Prostate gland (tissue), 2 donors: ENCODE measurements around the gene BCL7B. TPM values are rescaled to one million over a fixed set of nuclear protein-coding genes. Genes with fewer than 3 reads are reported as not detected.
"Not testable (repeated sequence)": the region's sequence is repeated elsewhere in the genome, so short reads cannot be mapped to it uniquely, and the experiment has no call there.

ENCODE experiments used
- DNase-seq: peaks from one replicate; pipeline ENCODE4 v3.0.0-alpha.2; 2019; ENCODE audit warnings: low spot score
- H3K27ac ChIP-seq, 2 donors: fragments of 200-600 bp; sonication (generic); 2 replicates each; pipeline ENCODE4 v1.5.1; 2017 to 2019
- H3K27me3 ChIP-seq: fragments of 200-600 bp; sonication (generic); replicated peaks from 2 replicates; pipeline ENCODE4 v1.5.1; 2019; ENCODE audit not compliant: insufficient read depth
- H3K36me3 ChIP-seq, 2 donors: fragments of 200-600 bp; sonication (generic); 1 replicate in 1 of 2; 2 replicates in 1 of 2; pipeline versions ENCODE4 v1.5.1 to v1.8.1; 2017 to 2019
- H3K4me1 ChIP-seq: fragments of 200-600 bp; sonication (generic); replicated peaks from 2 replicates; pipeline ENCODE4 v1.5.1; 2019
- H3K4me3 ChIP-seq, 2 donors: fragments of 200-600 bp; sonication (generic); 2 replicates each; pipeline ENCODE4 v1.5.1; 2017 to 2019
- H3K9me3 ChIP-seq: fragments of 200-600 bp; sonication (generic); 2 replicates; pipeline ENCODE4 v1.5.1; 2017
- POLR2A ChIP-seq: fragments of 450-650 bp; IDR thresholded peaks from one replicate; pipeline ENCODE4 v1.6.1; 2016; ENCODE audit warnings: antibody characterized with exemption, mild to moderate bottlenecking
- POLR2AphosphoS5 ChIP-seq: sonication (generic); formaldehyde crosslinking; IDR thresholded peaks from one replicate; pipeline ENCODE4 v1.6.1; 2017; ENCODE audit warnings: antibody characterized with exemption
- WGBS: methylation state at CpG from one replicate; pipeline ENCODE4 v1.1.5; 2018; 5-methylcytosine and 5-hydroxymethylcytosine counted together
- intact Hi-C: fragments of 100-400 bp; cut with DNase I; formaldehyde crosslinking; loops from one replicate; pipeline ENCODE4 v1.14.2; 2022
- total RNA-seq, 2 donors: library from RNA; depleted of rRNA; stranded (reverse); fragments of >200 nt; gene quantifications; one replicate each; pipeline ENCODE4 v1.1.0, GENCODE V29; 2016
- TF ChIP-seq, protein P1 (sequence below), 4 experiments: fragments of 200-600 bp in 2 of 4; fragments of 450-650 bp in 2 of 4; sonication (generic) in 2 of 4; IDR thresholded peaks; 1 replicate in 3 of 4; 2 replicates in 1 of 4; pipeline ENCODE4 v1.5.1; 2016 to 2019; ENCODE audit warnings: antibody characterized with exemption in 4 of 4, mild to moderate bottlenecking in 2 of 4, moderate library complexity in 2 of 4

The BCL7B gene
- total RNA-seq, 2 donors from 2014 or later: 78.7 to 105 TPM

DNA sequence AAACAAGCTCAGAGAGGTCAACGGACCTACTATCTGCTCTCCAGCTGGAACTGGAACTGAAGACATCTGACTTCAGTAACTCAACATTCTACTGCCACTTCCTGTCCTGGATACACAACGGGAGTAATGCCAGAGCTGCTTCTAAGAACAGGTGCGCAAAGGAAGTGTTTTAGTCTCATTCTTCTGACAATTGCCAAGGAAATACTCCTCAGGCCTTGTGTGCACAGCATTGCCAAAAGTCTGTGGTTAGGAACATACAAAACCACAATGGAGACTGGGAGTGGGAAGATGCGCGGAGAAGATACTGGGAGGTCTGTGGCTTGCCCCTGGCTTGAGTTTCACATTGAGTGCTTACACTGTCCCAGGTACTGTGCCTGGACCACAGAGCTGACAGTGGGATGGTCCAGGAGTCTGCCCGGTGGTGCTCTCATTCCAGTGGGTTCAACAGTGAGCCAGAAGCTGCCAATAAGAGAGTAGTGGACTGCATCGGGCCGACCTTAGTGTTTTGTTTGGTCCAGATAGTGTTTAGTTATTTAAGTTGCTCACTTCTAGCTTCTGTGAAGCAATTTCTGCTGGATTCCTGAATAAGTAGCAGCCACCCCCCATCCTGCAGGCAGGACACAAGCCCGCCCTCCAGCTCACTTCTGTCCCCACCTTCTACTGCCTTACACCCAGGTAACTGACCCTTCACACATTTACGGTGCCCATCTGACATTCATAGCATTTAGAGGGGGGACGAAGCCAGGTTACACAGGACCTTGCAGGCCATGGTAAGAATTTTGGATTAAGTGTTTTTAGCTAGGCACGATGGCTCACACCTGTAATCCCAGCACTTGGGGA, 10.6 kb upstream of the BCL7B start:
- TF ChIP-seq POLR2A (no peak), POLR2AphosphoS5 (no peak)
- TF ChIP-seq, protein P1, sequence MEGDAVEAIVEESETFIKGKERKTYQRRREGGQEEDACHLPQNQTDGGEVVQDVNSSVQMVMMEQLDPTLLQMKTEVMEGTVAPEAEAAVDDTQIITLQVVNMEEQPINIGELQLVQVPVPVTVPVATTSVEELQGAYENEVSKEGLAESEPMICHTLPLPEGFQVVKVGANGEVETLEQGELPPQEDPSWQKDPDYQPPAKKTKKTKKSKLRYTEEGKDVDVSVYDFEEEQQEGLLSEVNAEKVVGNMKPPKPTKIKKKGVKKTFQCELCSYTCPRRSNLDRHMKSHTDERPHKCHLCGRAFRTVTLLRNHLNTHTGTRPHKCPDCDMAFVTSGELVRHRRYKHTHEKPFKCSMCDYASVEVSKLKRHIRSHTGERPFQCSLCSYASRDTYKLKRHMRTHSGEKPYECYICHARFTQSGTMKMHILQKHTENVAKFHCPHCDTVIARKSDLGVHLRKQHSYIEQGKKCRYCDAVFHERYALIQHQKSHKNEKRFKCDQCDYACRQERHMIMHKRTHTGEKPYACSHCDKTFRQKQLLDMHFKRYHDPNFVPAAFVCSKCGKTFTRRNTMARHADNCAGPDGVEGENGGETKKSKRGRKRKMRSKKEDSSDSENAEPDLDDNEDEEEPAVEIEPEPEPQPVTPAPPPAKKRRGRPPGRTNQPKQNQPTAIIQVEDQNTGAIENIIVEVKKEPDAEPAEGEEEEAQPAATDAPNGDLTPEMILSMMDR (IDR thresholded peaks at IDR 0.05): no peak
- Histone ChIP-seq H3K4me1 (no peaks in the 10 kb centered on the region), H3K4me3 (no peak overlapping the region), H3K36me3 (peaks cover 7 to 20% of the 10 kb centered on the region in 2 donors), H3K9me3 (no peaks in the 10 kb centered on the region), H3K27ac (no peak overlapping the region), H3K27me3 (no peaks in the 10 kb centered on the region)
- intact Hi-C loops: no loop called here
- no peak for DNase-seq
- WGBS: 59% methylated on average over 12 of the region's 12 CpGs

DNA sequence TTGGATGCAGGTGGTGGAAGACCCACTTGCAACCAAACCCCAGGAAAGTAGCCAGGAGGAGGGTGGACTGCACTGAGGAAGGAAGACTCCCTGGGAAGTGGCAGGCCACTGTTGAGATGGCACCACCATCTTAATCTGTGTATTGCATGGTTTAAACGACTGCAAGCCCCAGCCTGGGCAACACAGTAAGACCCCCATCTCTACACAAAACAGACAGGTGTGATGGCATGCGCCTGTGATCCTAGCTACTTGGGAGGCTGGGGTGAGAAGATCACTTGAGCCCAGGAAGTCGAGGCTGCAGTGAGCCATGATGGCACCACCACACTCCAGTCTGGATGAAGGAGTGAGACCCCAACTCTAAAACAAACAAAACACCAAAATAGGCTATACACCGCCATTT, 9.7 kb upstream of the BCL7B start:
- DNase-seq: no peak
- no peaks in the 10 kb centered on the region for H3K4me1 ChIP-seq
- TF ChIP-seq, protein P1 (IDR thresholded peaks at IDR 0.05): no peak
- TF ChIP-seq POLR2A: no peak
- TF ChIP-seq POLR2AphosphoS5: no peak
- peaks cover 3 to 11% of the 10 kb centered on the region in 2 donors for H3K36me3 ChIP-seq
- no peak overlapping the region for H3K4me3 ChIP-seq
- no peaks in the 10 kb centered on the region for H3K27me3 ChIP-seq
- WGBS: 86% methylated on average over 4 of the region's 4 CpGs
- no peaks in the 10 kb centered on the region for H3K9me3 ChIP-seq
- intact Hi-C loops: no loop called here
- H3K27ac ChIP-seq: no peak overlapping the region

DNA sequence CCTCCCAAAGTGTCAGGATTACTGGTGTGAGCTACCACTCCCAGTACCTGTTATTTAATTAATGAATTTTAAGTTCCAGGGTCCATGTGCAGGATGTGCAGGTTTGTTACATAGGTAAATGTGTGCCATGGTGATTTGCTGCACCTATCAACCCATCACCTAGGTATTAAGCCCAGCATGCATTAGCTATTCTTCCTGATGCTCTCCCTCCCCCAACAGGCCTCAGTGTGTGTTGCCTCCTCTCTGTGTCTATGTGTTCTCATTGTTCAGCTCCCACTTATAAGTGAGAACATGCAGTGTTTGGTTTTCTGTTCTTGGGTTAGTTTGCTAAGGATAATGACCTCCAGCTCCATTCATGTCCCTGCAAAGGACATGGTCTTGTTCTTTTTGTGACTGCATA, 8.9 kb upstream of the BCL7B start:
- H3K27ac ChIP-seq, DNase-seq, H3K27me3 ChIP-seq, H3K4me1 ChIP-seq, H3K9me3 ChIP-seq, intact Hi-C loops, H3K4me3 ChIP-seq, H3K36me3 ChIP-seq: not testable (repeated sequence)

DNA sequence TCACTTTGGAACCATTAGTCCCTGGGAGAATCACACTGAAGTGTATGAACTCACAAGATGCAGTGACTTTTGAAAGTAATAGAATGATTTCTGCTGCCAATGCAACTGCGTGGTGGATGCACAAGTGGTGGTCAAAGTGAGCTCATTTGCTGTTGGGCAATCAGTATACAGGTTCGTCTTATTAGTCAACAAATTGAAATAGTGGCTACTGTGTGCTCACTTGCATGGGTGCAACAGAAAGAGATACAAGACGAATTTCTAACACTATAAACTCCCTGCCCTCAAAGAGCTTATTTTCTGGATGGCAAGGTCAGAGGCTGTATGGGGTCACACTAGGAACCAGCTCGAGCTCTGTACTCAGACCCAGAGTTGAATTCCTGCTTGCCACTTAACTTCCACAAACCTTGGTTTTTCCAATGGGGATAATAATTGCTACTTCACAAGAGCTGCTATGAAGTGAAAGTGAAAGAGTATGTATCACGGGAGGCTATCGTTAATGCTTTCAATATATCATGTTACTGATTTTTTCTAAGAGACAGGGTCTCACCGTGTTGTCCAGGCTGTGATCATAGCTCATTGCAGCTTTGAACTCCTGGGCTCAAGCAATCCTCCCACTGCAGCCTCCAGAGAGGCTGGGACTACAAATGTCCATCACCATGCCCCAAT, 8.3 kb upstream of the BCL7B start:
- 62% methylated on average over 7 of the region's 7 CpGs for WGBS
- Histone ChIP-seq H3K4me3 (no peak overlapping the region), H3K9me3 (no peaks in the 10 kb centered on the region), H3K27me3 (no peaks in the 10 kb centered on the region), H3K4me1 (no peaks in the 10 kb centered on the region), H3K27ac (no peak overlapping the region), H3K36me3 (peaks cover 3 to 5% of the 10 kb centered on the region in 2 donors)
- TF ChIP-seq POLR2A: no peak
- TF ChIP-seq, protein P1 (IDR thresholded peaks at IDR 0.05): no peak
- TF ChIP-seq POLR2AphosphoS5: no peak
- no peak for DNase-seq
- intact Hi-C loops: no loop called here

DNA sequence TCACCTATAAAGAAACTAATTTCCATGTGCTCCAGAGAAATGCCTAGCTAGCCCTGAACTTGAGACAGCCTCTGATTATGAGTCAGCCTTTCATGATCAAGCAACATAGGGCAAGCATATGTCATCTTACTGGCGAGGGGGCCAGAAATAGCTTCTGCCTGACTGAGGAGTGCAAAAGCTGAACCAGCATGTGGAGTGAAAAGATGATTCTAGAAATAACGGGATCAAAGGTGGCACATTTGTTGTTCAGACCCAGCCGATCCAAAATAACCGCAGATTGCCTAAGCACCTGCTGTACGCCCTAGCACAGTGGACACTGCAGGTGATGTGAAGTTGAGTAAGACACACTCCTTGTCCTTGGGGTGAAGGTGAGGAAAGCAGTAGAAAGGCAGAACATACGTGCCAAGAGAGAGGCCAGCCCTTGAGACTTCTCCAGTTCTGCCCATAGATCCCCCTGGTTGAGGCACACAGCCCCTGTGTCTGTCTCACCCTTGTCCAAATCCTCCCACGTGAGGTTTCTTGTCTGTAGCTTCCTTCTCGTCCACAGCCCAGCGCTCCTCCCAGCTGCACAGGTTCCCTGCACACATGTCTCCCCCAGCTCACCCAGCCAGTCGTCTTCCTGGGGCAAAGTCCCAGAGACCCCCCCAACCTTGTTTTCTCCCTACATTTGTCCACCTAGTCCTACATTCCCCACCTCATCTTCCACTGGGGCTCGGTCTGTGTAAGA, 2.8 kb upstream of the BCL7B start:
- H3K4me1 ChIP-seq: no peaks in the 10 kb centered on the region
- H3K27me3 ChIP-seq: no peaks in the 10 kb centered on the region
- no peaks in the 10 kb centered on the region for H3K9me3 ChIP-seq
- H3K36me3 ChIP-seq: no peaks in the 10 kb centered on the region
- TF ChIP-seq POLR2AphosphoS5 (no peak), POLR2A (no peak)
- TF ChIP-seq, protein P1 (IDR thresholded peaks at IDR 0.05): no peak
- intact Hi-C loops: no loop called here
- no peak overlapping the region for H3K27ac ChIP-seq
- WGBS: 57% methylated on average over 11 of the region's 11 CpGs
- H3K4me3 ChIP-seq: no peak overlapping the region
- no peak for DNase-seq
